Sigmoid colon (tissue), 7 donors: ENCODE results near the gene HSPE1. TPM values are rescaled to one million over a fixed set of nuclear protein-coding genes. Genes with fewer than 3 reads are reported as not detected.

Experiments used
- DNase-seq: peaks from one replicate; pipeline ENCODE4 v3.0.0-alpha.2; 2019
- H3K27ac ChIP-seq, 4 donors: fragments of 200-600 bp; sonication (generic); one replicate each; pipeline ENCODE4 v1.5.1; 2016 to 2019; ENCODE audit warnings: mild to moderate bottlenecking in 1 of 4
- H3K27me3 ChIP-seq, 3 donors: fragments of 200-600 bp; sonication (generic); one replicate each; pipeline ENCODE4 v1.5.1; 2019; ENCODE audit warnings: mild to moderate bottlenecking in 1 of 3
- H3K36me3 ChIP-seq, 4 donors: fragments of 200-600 bp; sonication (generic); one replicate each; pipeline ENCODE4 v1.5.1; 2016 to 2019
- H3K4me1 ChIP-seq, 4 donors: fragments of 200-600 bp; sonication (generic); one replicate each; pipeline ENCODE4 v1.5.1; 2017 to 2019
- H3K4me3 ChIP-seq, 4 donors: fragments of 200-600 bp; sonication (generic); one replicate each; pipeline ENCODE4 v1.5.1; 2017 to 2019; ENCODE audit warnings: mild to moderate bottlenecking in 2 of 4, moderate library complexity in 1 of 4
- H3K9me3 ChIP-seq, 4 donors: fragments of 200-600 bp in 3 of 4; sonication (generic) in 3 of 4; one replicate each; pipeline versions ENCODE4 v1.5.1 to v1.6.1; 2013 to 2019
- EP300 ChIP-seq, 4 donors: sonication (generic); formaldehyde crosslinking; IDR thresholded peaks; one replicate each; pipeline ENCODE4 v1.6.1; 2017; ENCODE audit warnings: antibody characterized with exemption in 4 of 4
- POLR2A ChIP-seq, 2 donors: fragments of 450-650 bp; IDR thresholded peaks; one replicate each; pipeline ENCODE4 v1.6.1; 2016; ENCODE audit warnings: antibody characterized with exemption in 2 of 2, mild to moderate bottlenecking in 2 of 2, moderate library complexity in 2 of 2
- POLR2AphosphoS5 ChIP-seq, 4 donors: sonication (generic); formaldehyde crosslinking; IDR thresholded peaks; one replicate each; pipeline ENCODE4 v1.6.1; 2017; ENCODE audit warnings: antibody characterized with exemption in 4 of 4
- WGBS, 2 donors: extraction: QIAGEN DNeasy Blood & Tissue Kit; methylation state at CpG; one replicate each; pipeline ENCODE4 v1.1.7; 2013; 5-methylcytosine and 5-hydroxymethylcytosine counted together
- intact Hi-C: fragments of 100-400 bp; cut with DNase I; formaldehyde crosslinking; loops from one replicate; pipeline ENCODE4 v1.15.1; 2023
- polyA plus RNA-seq, 3 donors: library from polyadenylated mRNA; stranded (reverse); fragments of 200-250 nt; gene quantifications; one replicate each; pipeline ENCODE4 v1.2.3, GENCODE V29; 2013
- total RNA-seq, 4 donors: library from RNA; depleted of rRNA; stranded (reverse); fragments of >200 nt; gene quantifications; one replicate each; pipeline ENCODE4 v1.1.0, GENCODE V29; 2016
- TF ChIP-seq, protein P1 (sequence below), 4 experiments: fragments of 450-650 bp in 3 of 4; fragments of 200-600 bp in 1 of 4; IDR thresholded peaks; one replicate each; pipeline ENCODE4 v1.5.1; 2016 to 2019; ENCODE audit warnings: antibody characterized with exemption in 4 of 4, mild to moderate bottlenecking in 3 of 4, moderate library complexity in 2 of 4
- donor health status: healthy with polysubstance abuse.
- donor health status: Bipolar disorder and iron deficiency.
- donor health status: healthy.

The HSPE1 gene
- total and polyA plus RNA-seq, 7 donors, result 47.8 to 267 (median 136) TPM

DNA sequence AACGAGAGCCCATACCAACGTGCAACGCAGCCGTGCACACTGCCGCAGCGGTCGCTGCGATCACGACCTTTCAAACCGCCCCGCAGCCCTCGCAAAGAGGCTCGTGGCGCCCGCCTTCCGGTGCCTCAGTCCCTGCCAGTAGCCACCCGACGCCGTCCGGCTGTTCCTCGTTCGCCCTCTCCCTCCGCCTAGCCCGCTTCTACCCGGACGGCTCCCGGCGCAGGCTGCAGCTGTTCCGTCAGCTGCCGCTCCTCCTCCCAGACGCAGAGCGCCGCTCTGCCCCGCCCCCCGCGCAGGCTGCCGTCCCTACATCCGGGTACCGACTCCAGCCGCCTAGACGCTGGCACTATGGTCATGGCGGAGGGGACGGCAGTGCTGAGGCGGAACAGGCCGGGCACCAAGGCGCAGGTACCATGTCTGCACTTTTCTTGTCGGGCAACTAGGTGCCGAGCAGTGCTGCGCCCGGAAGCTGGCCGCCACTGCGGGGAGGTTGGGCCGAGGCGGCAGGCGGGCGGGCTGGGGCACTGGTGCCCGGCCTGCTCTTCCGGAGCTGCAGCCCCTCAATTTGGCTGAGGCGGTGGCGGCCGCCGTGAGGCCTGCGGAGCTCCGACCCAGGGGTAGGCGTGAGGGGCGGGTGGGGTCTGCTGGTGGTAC, 15.7 kb downstream of the HSPE1 start, which contains the start of gene MOB4:
TSS of gene MOB4 (plus strand) at position 328 of the 654 bp plus-strand sequence. CDS start at position 349, 21 bp downstream.
- peaks cover 0 to 31% (median 23%) of the 10 kb centered on the region in 4 donors for H3K4me1 ChIP-seq
- peak within 1 kb of the TSS; percentile 66 to 90 (median 89) for H3K4me3 ChIP-seq
- intact Hi-C loops, result loop anchor here (2.0 to 5.0 kb wide), 6 partner anchors 15 to 1941 kb away; partner anchors contain the start of genes COQ10B, HSPE1, MARS2 and SATB2
- no peaks in the 10 kb centered on the region for H3K27me3 ChIP-seq
- TF ChIP-seq POLR2A (IDR thresholded peaks at IDR 0.05) (peak; percentile 82 to 90), POLR2AphosphoS5 (IDR thresholded peaks at IDR 0.05) (peak; percentile 93 to 99 (median 95)), EP300 (IDR thresholded peaks at IDR 0.05) (peak in 2 of 4 donors; percentile 32 to 38)
- TF ChIP-seq, protein P1, sequence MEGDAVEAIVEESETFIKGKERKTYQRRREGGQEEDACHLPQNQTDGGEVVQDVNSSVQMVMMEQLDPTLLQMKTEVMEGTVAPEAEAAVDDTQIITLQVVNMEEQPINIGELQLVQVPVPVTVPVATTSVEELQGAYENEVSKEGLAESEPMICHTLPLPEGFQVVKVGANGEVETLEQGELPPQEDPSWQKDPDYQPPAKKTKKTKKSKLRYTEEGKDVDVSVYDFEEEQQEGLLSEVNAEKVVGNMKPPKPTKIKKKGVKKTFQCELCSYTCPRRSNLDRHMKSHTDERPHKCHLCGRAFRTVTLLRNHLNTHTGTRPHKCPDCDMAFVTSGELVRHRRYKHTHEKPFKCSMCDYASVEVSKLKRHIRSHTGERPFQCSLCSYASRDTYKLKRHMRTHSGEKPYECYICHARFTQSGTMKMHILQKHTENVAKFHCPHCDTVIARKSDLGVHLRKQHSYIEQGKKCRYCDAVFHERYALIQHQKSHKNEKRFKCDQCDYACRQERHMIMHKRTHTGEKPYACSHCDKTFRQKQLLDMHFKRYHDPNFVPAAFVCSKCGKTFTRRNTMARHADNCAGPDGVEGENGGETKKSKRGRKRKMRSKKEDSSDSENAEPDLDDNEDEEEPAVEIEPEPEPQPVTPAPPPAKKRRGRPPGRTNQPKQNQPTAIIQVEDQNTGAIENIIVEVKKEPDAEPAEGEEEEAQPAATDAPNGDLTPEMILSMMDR (IDR thresholded peaks at IDR 0.05), result no peak
- H3K27ac ChIP-seq, result peak within 1 kb of the TSS; percentile 91 to 96 (median 92)
- no peaks in the 10 kb centered on the region for H3K36me3 ChIP-seq
- DNase-seq, result peak; percentile 97
- 0 to 1% methylated on average over 66 of the region's 66 CpGs for WGBS, 2 donors
- H3K9me3 ChIP-seq, result no peaks in the 10 kb centered on the region

DNA sequence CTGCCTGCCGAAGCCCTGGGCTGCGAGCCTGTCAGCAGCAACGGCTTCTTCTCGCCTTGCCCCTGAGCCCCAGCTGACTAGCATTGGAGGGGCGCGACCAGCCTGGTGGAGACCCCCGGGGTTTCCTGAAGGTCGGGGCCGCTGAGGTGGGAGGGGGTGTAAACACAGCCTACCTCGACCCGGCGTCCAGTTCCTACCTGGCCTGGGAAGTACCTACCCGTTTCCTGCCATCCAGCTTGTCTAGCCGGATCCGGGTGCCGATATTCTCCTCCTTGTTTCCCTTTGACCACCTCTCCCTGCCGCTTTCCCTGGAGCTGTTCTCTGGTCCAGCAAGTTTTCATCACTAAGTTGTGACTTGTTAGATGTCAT, 16.2 kb downstream of the HSPE1 start:
- H3K27ac ChIP-seq, result peak overlapping the region; percentile 91 to 96 (median 92)
- 0 to 1% methylated on average over 17 of the region's 17 CpGs for WGBS, 2 donors
- intact Hi-C loops, result loop anchor here (5.0 kb wide), 5 partner anchors 64 to 1941 kb away; partner anchors contain the start of genes COQ10B, MARS2 and SATB2
- DNase-seq, result peak; percentile 72
- H3K9me3 ChIP-seq, result no peaks in the 10 kb centered on the region
- H3K4me3 ChIP-seq, result peak overlapping the region; percentile 66 to 90 (median 89)
- TF ChIP-seq POLR2A (IDR thresholded peaks at IDR 0.05) (no peak), POLR2AphosphoS5 (IDR thresholded peaks at IDR 0.05) (no peak), EP300 (IDR thresholded peaks at IDR 0.05) (no peak)
- TF ChIP-seq, protein P1 (IDR thresholded peaks at IDR 0.05), result no peak
- no peaks in the 10 kb centered on the region for H3K36me3 ChIP-seq
- peaks cover 0 to 31% (median 23%) of the 10 kb centered on the region in 4 donors for H3K4me1 ChIP-seq
- H3K27me3 ChIP-seq, result no peaks in the 10 kb centered on the region

DNA sequence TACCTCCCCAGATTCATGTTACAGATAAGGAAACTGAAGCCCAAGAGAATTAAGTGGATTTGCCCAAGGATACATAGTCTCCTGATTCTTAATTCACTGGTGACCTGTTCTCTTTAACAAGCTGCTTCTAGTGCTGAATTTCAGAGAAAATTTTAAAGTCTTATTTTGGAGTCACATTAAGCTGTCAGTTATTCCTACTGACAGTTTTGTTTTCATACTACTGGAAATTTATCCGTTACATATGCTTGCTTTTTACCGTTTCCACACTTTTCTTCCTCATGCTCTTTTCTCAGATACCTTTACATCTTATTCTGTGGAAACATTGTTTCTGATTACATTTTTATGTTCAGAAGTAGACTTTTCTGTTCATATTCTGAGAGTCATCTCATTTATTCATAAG, 17.0 kb downstream of the HSPE1 start:
- Histone ChIP-seq H3K9me3 (no peaks in the 10 kb centered on the region), H3K4me3 (peak overlapping the region in 3 of 4 donors; percentile 66 to 90 (median 90)), H3K36me3 (no peaks in the 10 kb centered on the region), H3K27ac (peak overlapping the region in 3 of 4 donors; percentile 91 to 96 (median 93)), H3K27me3 (no peaks in the 10 kb centered on the region), H3K4me1 (peaks cover 0 to 31% (median 23%) of the 10 kb centered on the region in 4 donors)
- intact Hi-C loops, result loop anchor here (5.0 kb wide), 5 partner anchors 65 to 1940 kb away; partner anchors contain the start of genes COQ10B, MARS2 and SATB2
- no peak for DNase-seq
- WGBS, 2 donors, result 44 to 49% methylated on average over 2 of the region's 2 CpGs
- TF ChIP-seq EP300 (IDR thresholded peaks at IDR 0.05) (no peak), POLR2AphosphoS5 (IDR thresholded peaks at IDR 0.05) (no peak), POLR2A (IDR thresholded peaks at IDR 0.05) (no peak)
- TF ChIP-seq, protein P1 (IDR thresholded peaks at IDR 0.05), result no peak

DNA sequence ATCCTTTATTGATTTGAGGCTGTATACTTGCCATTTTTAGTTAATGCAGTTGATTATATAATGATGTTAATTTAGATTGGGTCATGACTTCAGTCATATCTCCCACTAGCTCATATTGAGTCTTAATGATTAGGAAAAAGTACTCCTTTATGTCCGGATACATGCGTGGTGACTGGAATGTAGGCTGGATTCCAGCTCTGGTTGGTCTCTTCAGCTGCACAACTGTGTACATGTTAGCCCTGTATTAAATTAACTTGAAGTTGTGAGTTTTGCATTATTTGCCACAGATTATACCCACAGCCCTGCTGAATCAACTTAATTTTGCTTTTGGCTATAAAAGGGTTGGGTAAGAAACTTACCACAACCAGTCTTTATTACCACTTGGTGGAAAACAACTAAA, 38.2 kb downstream of the HSPE1 start:
- H3K36me3 ChIP-seq, result peaks cover 8 to 57% (median 9%) of the 10 kb centered on the region in 4 donors
- TF ChIP-seq EP300 (IDR thresholded peaks at IDR 0.05) (no peak), POLR2AphosphoS5 (IDR thresholded peaks at IDR 0.05) (no peak), POLR2A (IDR thresholded peaks at IDR 0.05) (no peak)
- TF ChIP-seq, protein P1 (IDR thresholded peaks at IDR 0.05), result no peak

More for the DNA sequence above, 38.2 kb downstream of the HSPE1 start:
- H3K27me3 ChIP-seq, result no peaks in the 10 kb centered on the region
- no peak overlapping the region for H3K4me3 ChIP-seq
- WGBS, 2 donors, result 59 to 74% methylated on average over 2 of the region's 2 CpGs
- H3K4me1 ChIP-seq, result peaks cover 0 to 6% (median 0%) of the 10 kb centered on the region in 4 donors
- no peaks in the 10 kb centered on the region for H3K9me3 ChIP-seq
- intact Hi-C loops, result no loop called here
- DNase-seq, result no peak
- H3K27ac ChIP-seq, result no peak overlapping the region
